Mesenchymal stem cell (in vitro differentiated cells and primary cell): Measurements from ENCODE around the gene CENPS.
A peak's percentile ranks its signal among the peaks of the same experiment; 100 is the strongest.

Experiments used
- DNase-seq: peaks from one replicate; pipeline ENCODE4 v3.0.0-alpha.2; 2013
- H2AFZ ChIP-seq: one replicate; pipeline ENCODE4 v1.6.1; 2013; ENCODE audit warnings: low read depth, mild to moderate bottlenecking, control low read depth, inconsistent platforms, low read length, moderate library complexity
- H2AK5ac ChIP-seq: 2 replicates; pipeline ENCODE4 v1.6.1; 2013; ENCODE audit warnings: low read length, moderate library complexity, mild to moderate bottlenecking, inconsistent platforms; ENCODE audit not compliant: severe bottlenecking
- H2BK120ac ChIP-seq: one replicate; pipeline ENCODE4 v1.6.1; 2013; ENCODE audit warnings: low read depth, mild to moderate bottlenecking, inconsistent platforms, low read length, moderate library complexity
- H2BK12ac ChIP-seq, 2 experiments: one replicate each; pipeline ENCODE4 v1.6.1; 2013; ENCODE audit warnings: inconsistent platforms in 2 of 2, low read length in 2 of 2, mild to moderate bottlenecking in 2 of 2, moderate library complexity in 2 of 2, control low read depth in 1 of 2
- H2BK15ac ChIP-seq: one replicate; pipeline ENCODE4 v1.6.1; 2013; ENCODE audit warnings: mild to moderate bottlenecking, low read depth, inconsistent platforms; ENCODE audit not compliant: poor library complexity, severe bottlenecking
- H2BK5ac ChIP-seq: 2 replicates; pipeline ENCODE4 v1.6.1; 2013; ENCODE audit warnings: low read depth, mild to moderate bottlenecking, low read length, control low read depth, inconsistent platforms; ENCODE audit not compliant: poor library complexity, severe bottlenecking
- H3K14ac ChIP-seq, 2 experiments: one replicate each; pipeline ENCODE4 v1.6.1; 2013; ENCODE audit warnings: inconsistent platforms in 2 of 2, low read length in 2 of 2, control low read depth in 1 of 2, mild to moderate bottlenecking in 1 of 2, moderate library complexity in 1 of 2
- H3K18ac ChIP-seq, 2 experiments: one replicate each; pipeline ENCODE4 v1.6.1; 2013; ENCODE audit warnings: inconsistent platforms in 2 of 2, low read length in 2 of 2, control low read depth in 1 of 2, low read depth in 1 of 2, mild to moderate bottlenecking in 1 of 2
- H3K23ac ChIP-seq, 2 experiments: one replicate each; pipeline ENCODE4 v1.6.1; 2013; ENCODE audit warnings: inconsistent platforms in 2 of 2, low read length in 2 of 2, mild to moderate bottlenecking in 2 of 2, moderate library complexity in 2 of 2, control low read depth in 1 of 2
- H3K27ac ChIP-seq: 2 replicates; pipeline ENCODE4 v1.5.1; 2013; ENCODE audit warnings: mild to moderate bottlenecking, moderate library complexity, low read length, control low read depth, inconsistent platforms; ENCODE audit not compliant: poor library complexity, severe bottlenecking
- H3K27me3 ChIP-seq, 2 experiments: 2 replicates each; pipeline versions ENCODE4 v1.6.1 to v1.7.0; 2013; ENCODE audit warnings: low read length in 2 of 2, mild to moderate bottlenecking in 2 of 2, moderate library complexity in 2 of 2, control low read depth in 1 of 2, inconsistent platforms in 1 of 2; ENCODE audit not compliant: control insufficient read depth in 1 of 2, insufficient read depth in 1 of 2
- H3K36me3 ChIP-seq, 2 experiments: 2 replicates each; pipeline versions ENCODE4 v1.6.1 to v1.7.0; 2013; ENCODE audit warnings: low read length in 2 of 2, control low read depth in 1 of 2, inconsistent platforms in 1 of 2, low read depth in 1 of 2, mild to moderate bottlenecking in 1 of 2; ENCODE audit not compliant: insufficient read depth in 2 of 2, control insufficient read depth in 1 of 2
- H3K4ac ChIP-seq, 2 experiments: one replicate each; pipeline ENCODE4 v1.6.1; 2013; ENCODE audit warnings: inconsistent platforms in 2 of 2, low read length in 2 of 2, mild to moderate bottlenecking in 2 of 2, moderate library complexity in 2 of 2, control low read depth in 1 of 2, low read depth in 1 of 2
- H3K4me1 ChIP-seq: 2 replicates; pipeline ENCODE4 v1.6.1; 2013; ENCODE audit warnings: low read depth, low read length, control low read depth; ENCODE audit not compliant: control insufficient read depth, insufficient read depth
- H3K4me2 ChIP-seq: 2 replicates; pipeline ENCODE4 v1.6.1; 2013; ENCODE audit warnings: low read length, mild to moderate bottlenecking, inconsistent platforms; ENCODE audit not compliant: poor library complexity, severe bottlenecking
- H3K4me3 ChIP-seq, 2 experiments: 2 replicates each; pipeline versions ENCODE4 v1.5.1 to v1.7.0; 2013; ENCODE audit warnings: low read length in 2 of 2, mild to moderate bottlenecking in 2 of 2, control low read depth in 1 of 2, low read depth in 1 of 2; ENCODE audit not compliant: insufficient read depth in 1 of 2
- H3K79me1 ChIP-seq: replicated peaks from 2 replicates; pipeline ENCODE4 v1.6.1; 2013; ENCODE audit warnings: mild to moderate bottlenecking, control low read depth, low read length, inconsistent platforms; ENCODE audit not compliant: poor library complexity, severe bottlenecking
- H3K9ac ChIP-seq: 2 replicates; pipeline ENCODE4 v1.7.0; 2013; ENCODE audit warnings: mild to moderate bottlenecking, low read length, moderate library complexity
- H3K9me3 ChIP-seq: 2 replicates; pipeline ENCODE4 v1.7.0; 2013; ENCODE audit warnings: mild to moderate bottlenecking, low read length; ENCODE audit not compliant: control insufficient read depth
- H4K8ac ChIP-seq: one replicate; pipeline ENCODE4 v1.6.1; 2013; ENCODE audit warnings: inconsistent platforms, mild to moderate bottlenecking, low read length, moderate library complexity
- H4K91ac ChIP-seq: one replicate; pipeline ENCODE4 v1.6.1; 2013; ENCODE audit warnings: mild to moderate bottlenecking, low read length, inconsistent platforms
- WGBS: methylation state at CpG from one replicate; pipeline ENCODE4 v1.1.7; 2013; ENCODE audit warnings: mixed read lengths; 5-methylcytosine and 5-hydroxymethylcytosine counted together

CENPS gene

DNA sequence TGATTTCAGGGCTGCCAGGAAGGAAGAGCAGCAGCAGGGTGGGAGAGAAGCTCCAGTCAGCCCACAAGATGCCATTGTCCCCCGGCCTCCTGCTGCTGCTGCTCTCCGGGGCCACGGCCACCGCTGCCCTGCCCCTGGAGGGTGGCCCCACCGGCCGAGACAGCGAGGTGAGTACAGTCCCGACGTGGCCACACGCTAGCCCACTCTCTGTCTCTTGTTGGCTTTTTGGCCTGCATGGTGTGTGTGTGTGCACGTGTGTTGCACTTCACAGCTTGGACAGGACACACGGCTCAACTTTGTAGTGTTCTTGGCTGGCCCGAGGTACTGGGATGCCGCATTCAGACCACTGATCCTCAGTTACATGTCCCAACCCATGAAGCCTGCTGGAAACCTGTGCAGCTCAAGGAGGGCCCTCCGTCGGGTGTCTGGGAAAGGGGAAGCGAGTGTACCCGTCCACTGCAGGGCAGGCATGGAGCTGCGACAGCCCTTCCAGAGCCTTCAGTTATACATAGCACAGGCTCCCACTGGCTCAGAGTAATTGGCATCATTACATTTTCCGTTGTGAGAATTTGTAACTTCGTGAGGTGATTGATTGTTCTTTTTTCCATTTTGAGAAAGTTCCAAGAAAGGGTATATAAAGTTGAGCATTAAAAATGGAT lies 20.1 kb downstream of the CENPS start:
- no peak for DNase-seq
- Histone ChIP-seq H3K4me1 (peaks cover 2% of the 10 kb centered on the region), H3K4me2 (no peak overlapping the region), H2BK12ac (no peak overlapping the region), H3K36me3 (peaks cover 3% of the 10 kb centered on the region in 2 experiments), H2AK5ac (no peak overlapping the region), H3K9me3 (no peaks in the 10 kb centered on the region), H3K18ac (no peak overlapping the region), H3K27me3 (no peaks in the 10 kb centered on the region), H4K8ac (no peak overlapping the region), H3K23ac (no peak overlapping the region), H3K79me1 (no peaks in the 10 kb centered on the region), H2BK5ac (no peak overlapping the region), H3K27ac (no peak overlapping the region), H3K9ac (peak overlapping the region; percentile 86), H3K4me3 (no peak overlapping the region), H2AFZ (no peak overlapping the region), H3K14ac (no peak overlapping the region), H4K91ac (peak overlapping the region; percentile 14), H2BK120ac (no peak overlapping the region), H2BK15ac (no peak overlapping the region), H3K4ac (no peak overlapping the region)
- 97% methylated on average over 21 of the region's 21 CpGs for WGBS

DNA sequence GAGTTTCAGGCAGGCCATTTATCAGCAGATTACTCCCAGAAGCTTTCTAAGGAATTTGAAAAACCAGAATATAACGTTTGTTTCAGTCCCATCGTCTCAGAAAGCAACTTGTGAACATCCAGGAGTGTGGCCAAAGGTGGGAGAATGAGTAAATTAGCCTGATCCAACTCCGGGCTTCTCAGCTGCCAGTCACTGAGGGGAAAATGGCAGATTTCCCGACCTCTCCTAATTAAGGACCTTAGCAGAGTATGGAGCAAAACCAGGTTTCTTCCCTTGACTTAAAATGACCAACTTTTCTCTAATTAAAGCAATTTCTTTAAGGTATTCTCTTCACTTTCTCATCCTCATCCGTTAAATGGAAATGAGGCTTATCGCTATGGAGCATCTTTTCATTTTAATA lies 20.6 kb downstream of the CENPS start:
- Histone ChIP-seq H2AK5ac (no peak overlapping the region), H4K8ac (no peak overlapping the region), H2BK12ac (no peak overlapping the region), H3K36me3 (peaks cover 3% of the 10 kb centered on the region in 2 experiments), H3K23ac (no peak overlapping the region), H3K4me2 (peak overlapping the region; percentile 91), H2BK5ac (no peak overlapping the region), H3K18ac (no peak overlapping the region), H3K79me1 (no peaks in the 10 kb centered on the region), H2AFZ (no peak overlapping the region), H3K9me3 (no peaks in the 10 kb centered on the region), H2BK15ac (no peak overlapping the region), H2BK120ac (no peak overlapping the region), H3K9ac (peak overlapping the region; percentile 86), H3K14ac (no peak overlapping the region), H3K4me1 (peaks cover 2% of the 10 kb centered on the region), H3K27me3 (no peaks in the 10 kb centered on the region), H3K27ac (no peak overlapping the region), H3K4me3 (peak overlapping the region in 1 of 2 experiments; percentile 65), H4K91ac (no peak overlapping the region), H3K4ac (no peak overlapping the region)
- 65% methylated on average over 4 of the region's 6 CpGs for WGBS
- DNase-seq = no peak

DNA sequence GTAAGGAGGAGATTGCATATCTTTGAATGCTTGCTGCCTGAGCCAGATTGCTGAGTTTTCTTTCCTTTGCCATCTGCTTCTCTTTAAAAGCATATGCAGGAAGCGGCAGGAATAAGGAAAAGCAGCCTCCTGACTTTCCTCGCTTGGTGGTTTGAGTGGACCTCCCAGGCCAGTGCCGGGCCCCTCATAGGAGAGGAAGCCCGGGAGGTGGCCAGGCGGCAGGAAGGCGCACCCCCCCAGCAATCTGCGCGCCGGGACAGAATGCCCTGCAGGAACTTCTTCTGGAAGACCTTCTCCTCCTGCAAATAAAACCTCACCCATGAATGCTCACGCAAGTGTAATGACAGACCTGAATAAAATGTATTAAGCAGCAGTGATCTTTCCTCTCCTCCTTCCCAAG lies 21.1 kb downstream of the CENPS start:
- H4K91ac ChIP-seq = no peak overlapping the region
- peak overlapping the region; percentile 91 for H3K4me2 ChIP-seq
- H3K14ac ChIP-seq = no peak overlapping the region
- H3K23ac ChIP-seq = no peak overlapping the region
- peaks cover 0 to 3% of the 10 kb centered on the region in 2 experiments for H3K36me3 ChIP-seq
- H4K8ac ChIP-seq = no peak overlapping the region
- H2BK5ac ChIP-seq = no peak overlapping the region
- H3K4ac ChIP-seq = no peak overlapping the region
- no peak overlapping the region for H2BK15ac ChIP-seq
- H3K27ac ChIP-seq = no peak overlapping the region
- no peak overlapping the region for H2BK120ac ChIP-seq
- no peak overlapping the region for H2AK5ac ChIP-seq
- H2BK12ac ChIP-seq = no peak overlapping the region
- no peak for DNase-seq
- H3K9ac ChIP-seq = peak overlapping the region; percentile 86
- H3K9me3 ChIP-seq = no peaks in the 10 kb centered on the region
- peaks cover 2% of the 10 kb centered on the region for H3K4me1 ChIP-seq
- H3K4me3 ChIP-seq = peak overlapping the region in 1 of 2 experiments; percentile 65
- 9% methylated on average over 5 of the region's 10 CpGs for WGBS
- H2AFZ ChIP-seq = no peak overlapping the region
- no peaks in the 10 kb centered on the region for H3K27me3 ChIP-seq
- H3K79me1 ChIP-seq = no peaks in the 10 kb centered on the region
- H3K18ac ChIP-seq = peak overlapping the region in 1 of 2 experiments; percentile 28

DNA sequence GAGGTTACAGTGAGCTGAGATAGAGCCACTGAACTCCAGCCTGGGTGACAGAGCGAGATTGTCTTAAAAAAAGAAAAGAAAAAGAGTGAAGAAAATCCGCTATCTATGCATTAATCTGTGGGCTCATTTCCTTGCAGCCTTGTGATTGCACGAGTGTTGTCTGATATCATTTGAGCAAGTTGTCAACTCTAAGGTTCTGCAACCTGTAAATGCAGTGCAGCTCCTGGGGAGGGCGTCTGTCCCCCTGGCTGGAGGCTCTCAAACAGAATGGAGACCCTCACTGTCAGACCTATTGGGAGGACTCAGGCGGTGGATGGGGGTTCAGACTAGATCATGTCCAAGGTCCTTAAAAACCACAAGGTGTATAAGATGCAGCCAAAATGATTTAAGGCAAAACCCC lies 25.8 kb downstream of the CENPS start:
- Histone ChIP-seq H3K9ac (no peak overlapping the region), H3K18ac (no peak overlapping the region), H3K23ac (no peak overlapping the region), H3K27me3 (no peaks in the 10 kb centered on the region), H3K4me1 (peaks cover 9% of the 10 kb centered on the region), H3K14ac (no peak overlapping the region), H2BK15ac (no peak overlapping the region), H2AK5ac (peak overlapping the region; percentile 86), H3K9me3 (no peaks in the 10 kb centered on the region), H2AFZ (no peak overlapping the region), H3K27ac (no peak overlapping the region), H3K4ac (no peak overlapping the region), H2BK5ac (no peak overlapping the region), H3K79me1 (no peaks in the 10 kb centered on the region), H2BK12ac (no peak overlapping the region), H4K91ac (no peak overlapping the region), H4K8ac (peak overlapping the region; percentile 82), H3K4me2 (no peak overlapping the region), H3K36me3 (peaks cover 6 to 7% of the 10 kb centered on the region in 2 experiments), H2BK120ac (no peak overlapping the region), H3K4me3 (no peak overlapping the region)
- 80% methylated on average over 4 of the region's 5 CpGs for WGBS
- DNase-seq = no peak
